ENCODE data around the gene GRK6. TPM values are rescaled to one million over a fixed set of nuclear protein-coding genes. Genes with fewer than 3 reads are reported as not detected.

The GRK6 gene
- total and polyA plus RNA-seq, 8 donors: 7.2 to 14.5 (median 11.4) TPM

DNA sequence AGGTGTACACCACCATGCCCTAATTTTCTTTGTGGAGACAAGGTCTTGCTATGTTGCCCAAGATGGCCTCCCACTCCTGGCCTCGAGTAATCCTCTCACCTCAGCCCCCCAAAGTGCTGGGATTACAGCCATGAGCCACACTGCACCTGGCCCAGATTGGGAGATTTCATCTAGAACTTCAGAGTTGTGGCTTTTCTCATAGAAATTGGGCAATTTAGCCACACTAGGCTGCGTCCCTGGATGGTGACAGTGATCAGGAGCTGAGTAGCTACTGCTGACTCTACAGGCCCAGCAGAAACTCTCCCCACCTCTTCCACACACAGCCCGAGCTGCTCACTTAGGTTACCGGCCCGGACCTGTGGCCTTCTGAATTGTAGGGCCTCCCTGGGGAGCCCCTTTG is 33.7 kb upstream of the GRK6 start:
- Histone ChIP-seq H3K27me3 (no peaks in the 10 kb centered on the region), H3K9me3 (no peaks in the 10 kb centered on the region), H3K36me3 (no peaks in the 10 kb centered on the region), H3K4me1 (no peaks in the 10 kb centered on the region), H3K4me3 (no peak overlapping the region), H3K27ac (no peak overlapping the region)
- intact Hi-C loops (cut with DNase I): loop anchor here in 2 of 3 donors (5.0 kb wide), 2 partner anchors 60 to 110 kb away; no protein-coding TSS in a partner anchor
- ATAC-seq (no peak), FAIRE-seq (no peak), DNase-seq (no peak)
- TF ChIP-seq, protein P1, sequence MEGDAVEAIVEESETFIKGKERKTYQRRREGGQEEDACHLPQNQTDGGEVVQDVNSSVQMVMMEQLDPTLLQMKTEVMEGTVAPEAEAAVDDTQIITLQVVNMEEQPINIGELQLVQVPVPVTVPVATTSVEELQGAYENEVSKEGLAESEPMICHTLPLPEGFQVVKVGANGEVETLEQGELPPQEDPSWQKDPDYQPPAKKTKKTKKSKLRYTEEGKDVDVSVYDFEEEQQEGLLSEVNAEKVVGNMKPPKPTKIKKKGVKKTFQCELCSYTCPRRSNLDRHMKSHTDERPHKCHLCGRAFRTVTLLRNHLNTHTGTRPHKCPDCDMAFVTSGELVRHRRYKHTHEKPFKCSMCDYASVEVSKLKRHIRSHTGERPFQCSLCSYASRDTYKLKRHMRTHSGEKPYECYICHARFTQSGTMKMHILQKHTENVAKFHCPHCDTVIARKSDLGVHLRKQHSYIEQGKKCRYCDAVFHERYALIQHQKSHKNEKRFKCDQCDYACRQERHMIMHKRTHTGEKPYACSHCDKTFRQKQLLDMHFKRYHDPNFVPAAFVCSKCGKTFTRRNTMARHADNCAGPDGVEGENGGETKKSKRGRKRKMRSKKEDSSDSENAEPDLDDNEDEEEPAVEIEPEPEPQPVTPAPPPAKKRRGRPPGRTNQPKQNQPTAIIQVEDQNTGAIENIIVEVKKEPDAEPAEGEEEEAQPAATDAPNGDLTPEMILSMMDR (IDR thresholded peaks at IDR 0.05): no peak
- WGBS, 2 donors: 67 to 68% methylated on average over 5 of the region's 5 CpGs

DNA sequence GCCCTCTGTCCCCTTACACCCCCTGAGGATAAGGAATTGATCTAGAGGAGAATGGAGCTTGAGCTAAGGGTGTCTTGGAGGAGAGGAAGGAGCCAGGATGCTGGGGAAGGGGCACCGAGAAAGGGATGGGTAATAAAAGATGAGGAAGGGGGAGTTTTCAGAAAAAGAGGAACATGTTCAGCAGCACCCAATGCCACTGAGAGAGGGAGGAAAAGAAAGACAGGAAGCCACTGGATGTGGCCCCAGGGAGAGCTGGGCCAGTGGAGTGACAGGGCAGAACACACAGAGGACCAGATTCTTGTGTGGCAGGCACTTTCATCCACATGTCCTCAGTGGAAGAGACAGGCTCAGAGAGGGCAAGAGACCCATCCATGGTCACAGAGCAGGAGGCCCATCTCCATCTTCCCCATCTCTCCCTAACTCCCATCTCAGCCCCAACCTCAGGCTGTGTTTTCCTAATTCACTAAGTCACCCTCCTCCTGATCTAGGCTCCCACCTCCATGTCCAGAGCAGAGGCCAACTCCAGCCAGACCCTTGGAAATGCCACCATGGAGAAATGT is 33.2 kb upstream of the GRK6 start:
- Histone ChIP-seq H3K9me3 (no peaks in the 10 kb centered on the region), H3K4me3 (no peak overlapping the region), H3K36me3 (no peaks in the 10 kb centered on the region), H3K4me1 (no peaks in the 10 kb centered on the region), H3K27me3 (no peaks in the 10 kb centered on the region), H3K27ac (no peak overlapping the region)
- DNase-seq (no peak), FAIRE-seq (no peak), ATAC-seq (no peak)
- intact Hi-C loops (cut with DNase I): loop anchor here in 2 of 3 donors (5.0 kb wide), 2 partner anchors 59 to 109 kb away; no protein-coding TSS in a partner anchor
- WGBS, 2 donors: 83% methylated on average over 1 of the region's 1 CpG
- TF ChIP-seq, protein P1 (IDR thresholded peaks at IDR 0.05): no peak

DNA sequence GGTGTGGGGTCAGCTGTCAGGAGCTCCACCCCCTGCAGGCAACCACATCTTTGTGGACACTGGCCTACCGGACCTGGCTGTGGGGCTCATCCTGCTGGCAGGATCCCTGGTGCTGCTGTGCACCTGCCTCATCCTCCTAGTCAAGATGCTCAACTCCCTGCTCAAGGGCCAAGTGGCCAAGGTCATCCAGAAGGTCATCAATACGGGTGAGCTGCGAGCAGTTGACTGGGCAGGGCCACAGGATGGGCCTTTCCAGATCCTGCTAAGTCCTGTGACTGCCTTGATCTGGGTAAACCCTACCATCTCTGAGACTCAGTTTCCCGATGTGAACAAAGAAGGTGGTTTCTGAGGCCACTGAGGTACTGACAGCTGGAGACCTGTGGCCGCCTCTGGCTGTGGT is 32.5 kb upstream of the GRK6 start:
- FAIRE-seq (no peak), DNase-seq (no peak)
- intact Hi-C loops (cut with DNase I): loop anchor here in 2 of 3 donors (5.0 kb wide), 2 partner anchors 58 to 108 kb away; no protein-coding TSS in a partner anchor

DNA sequence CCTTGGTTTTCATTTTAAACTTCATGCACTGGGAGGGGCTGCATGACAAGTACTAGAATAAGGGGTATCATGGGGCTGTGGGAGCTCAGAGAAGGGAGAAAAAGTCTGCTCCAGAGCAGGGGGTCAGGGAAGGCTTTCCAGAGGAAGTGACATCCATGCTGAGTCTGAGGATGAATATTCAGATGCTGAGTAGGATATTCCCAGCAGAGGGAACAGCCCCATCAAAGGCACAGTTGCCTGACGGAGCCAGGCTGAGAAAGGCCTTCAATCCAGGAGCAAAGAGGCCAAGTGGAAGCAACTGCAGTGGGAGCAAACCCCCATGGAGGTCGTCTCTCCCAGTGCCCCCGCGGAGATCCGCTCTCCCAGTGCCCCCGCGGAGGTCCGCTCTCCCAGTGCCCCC is 30.4 kb upstream of the GRK6 start:
- Histone ChIP-seq H3K4me1 (no peaks in the 10 kb centered on the region), H3K4me3 (no peak overlapping the region), H3K27me3 (peaks cover 0 to 8% (median 0%) of the 10 kb centered on the region in 4 donors), H3K36me3 (no peaks in the 10 kb centered on the region), H3K27ac (no peak overlapping the region), H3K9me3 (no peaks in the 10 kb centered on the region)
- DNase-seq: no peak
- no peak for FAIRE-seq
- intact Hi-C loops (cut with DNase I): loop anchor here in 1 of 3 donors (5.0 kb wide), 1 partner anchor 116 kb away; no protein-coding TSS in a partner anchor
- ATAC-seq: no peak
- WGBS, 2 donors: 39 to 50% methylated on average over 8 of the region's 8 CpGs
- TF ChIP-seq, protein P1 (IDR thresholded peaks at IDR 0.05): no peak

More for the DNA sequence above, 32.5 kb upstream of the GRK6 start:
- no peak for ATAC-seq
- TF ChIP-seq, protein P1 (IDR thresholded peaks at IDR 0.05): no peak
- Histone ChIP-seq H3K9me3 (no peaks in the 10 kb centered on the region), H3K4me1 (no peaks in the 10 kb centered on the region), H3K36me3 (no peaks in the 10 kb centered on the region), H3K27ac (no peak overlapping the region), H3K4me3 (no peak overlapping the region), H3K27me3 (no peaks in the 10 kb centered on the region)
- 40 to 65% methylated on average over 5 of the region's 5 CpGs for WGBS, 2 donors

DNA sequence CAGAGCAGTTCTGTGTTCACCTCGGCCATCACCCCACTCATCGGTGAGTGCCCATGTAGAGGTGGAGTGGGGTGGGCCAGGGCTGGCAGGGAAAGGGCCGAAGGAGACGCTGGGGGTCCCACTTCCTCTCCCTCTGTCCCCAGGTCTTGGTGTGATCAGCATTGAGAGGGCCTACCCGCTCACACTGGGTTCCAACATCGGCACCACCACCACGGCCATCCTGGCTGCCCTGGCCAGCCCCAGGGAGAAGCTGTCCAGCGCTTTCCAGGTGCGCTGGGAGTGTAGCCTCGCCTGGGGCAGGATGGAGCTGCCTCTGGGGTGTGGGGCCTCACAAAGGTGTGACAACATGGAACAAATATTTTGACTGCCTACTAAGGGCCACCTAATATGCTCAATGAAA is 29.7 kb upstream of the GRK6 start:
- Histone ChIP-seq H3K9me3 (no peaks in the 10 kb centered on the region), H3K4me3 (no peak overlapping the region), H3K36me3 (no peaks in the 10 kb centered on the region), H3K27me3 (peaks cover 0 to 8% (median 0%) of the 10 kb centered on the region in 4 donors), H3K4me1 (no peaks in the 10 kb centered on the region), H3K27ac (no peak overlapping the region)
- FAIRE-seq (no peak), ATAC-seq (no peak), DNase-seq (no peak)
- intact Hi-C loops (cut with DNase I): loop anchor here in 1 of 3 donors (5.0 kb wide), 1 partner anchor 115 kb away; no protein-coding TSS in a partner anchor
- 73 to 76% methylated on average over 10 of the region's 10 CpGs for WGBS, 2 donors
- TF ChIP-seq, protein P1 (IDR thresholded peaks at IDR 0.05): no peak
